Suppressor macrophage (primary cell): ENCODE results near the gene TIGD2.

Experiments
- DNase-seq, 4 experiments: peaks; one replicate each; pipeline ENCODE4 v3.0.0-alpha.2; 2020 to 2022
- total RNA-seq, 17 experiments: gene quantifications; one replicate each; lab custom pipeline; 2026; ENCODE audit warnings: mixed read lengths in 6 of 17, inconsistent platforms in 3 of 17; lab: John Stamatoyannopoulos, UW

Gene TIGD2
- 0.54 to 12.0 (median 7.5) reads per million in 17 experiments for total RNA-seq

DNA sequence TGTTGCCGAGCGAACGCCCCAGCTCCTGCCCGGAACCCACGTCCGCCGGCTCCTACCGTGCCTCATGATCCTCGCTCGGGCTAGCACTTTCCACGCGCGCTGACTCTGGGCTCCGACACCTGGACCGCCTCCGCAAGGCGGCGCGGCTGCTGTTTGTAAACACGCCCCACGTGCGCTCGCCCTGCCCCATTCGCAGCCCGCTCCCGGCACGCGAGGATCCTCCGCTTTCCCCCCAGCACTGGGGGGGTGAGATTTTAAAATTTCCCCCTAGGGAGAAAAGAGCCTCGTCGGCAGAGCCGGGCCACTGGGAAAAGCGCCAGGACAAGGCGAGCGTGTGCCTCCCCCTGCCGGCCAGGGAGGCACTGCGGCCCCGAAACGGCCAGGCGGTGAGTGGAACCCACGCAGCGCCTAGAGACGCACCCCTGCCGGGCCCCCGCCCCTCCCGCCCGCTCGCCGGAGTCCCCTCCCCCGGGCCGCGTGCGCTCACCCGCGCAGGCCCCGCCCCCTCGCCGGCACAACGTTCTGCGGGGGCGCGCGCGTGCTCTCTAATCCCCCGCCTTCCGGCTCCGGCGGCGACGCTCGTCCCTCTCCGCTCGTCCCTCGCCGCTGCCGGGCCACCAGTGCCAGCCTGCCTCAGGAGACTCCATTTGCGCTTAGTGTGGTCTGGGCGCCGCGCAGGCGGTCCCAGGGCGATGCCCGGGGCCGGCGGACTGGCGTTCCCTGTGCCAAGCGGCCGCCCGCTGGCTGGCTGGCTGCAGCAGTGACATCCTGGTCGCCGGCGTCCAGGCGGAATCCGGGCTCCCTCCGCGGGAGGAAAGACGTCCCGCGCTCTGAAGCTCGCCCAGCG is at the start of gene TIGD2:
Gene TIGD2, plus strand, starts transcription at position 548 of the 847 bp plus-strand sequence. CDS start 1,442 bp downstream, outside the sequence.
- peak; percentile 94 to 99 (median 96) for DNase-seq

DNA sequence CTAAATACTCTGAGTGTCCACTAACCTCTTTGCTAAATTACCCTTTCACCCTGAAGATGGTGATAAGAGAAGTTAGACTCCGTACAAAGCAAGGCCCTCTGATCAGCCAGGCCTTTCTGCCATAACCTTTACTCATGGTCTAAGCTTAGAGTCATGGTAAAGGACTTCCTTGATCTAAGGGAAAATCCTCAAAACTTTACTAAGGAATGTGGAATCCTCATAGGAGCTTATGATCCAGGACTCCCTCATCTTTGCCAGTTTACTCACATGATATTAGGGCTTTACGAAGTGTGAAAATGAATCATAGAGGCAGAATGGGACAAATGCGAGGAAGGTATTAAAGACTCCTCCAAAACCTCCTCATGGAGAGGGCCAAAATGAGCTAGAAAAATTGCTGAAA is 46.5 kb upstream of the TIGD2 start:
- no peak for DNase-seq

DNA sequence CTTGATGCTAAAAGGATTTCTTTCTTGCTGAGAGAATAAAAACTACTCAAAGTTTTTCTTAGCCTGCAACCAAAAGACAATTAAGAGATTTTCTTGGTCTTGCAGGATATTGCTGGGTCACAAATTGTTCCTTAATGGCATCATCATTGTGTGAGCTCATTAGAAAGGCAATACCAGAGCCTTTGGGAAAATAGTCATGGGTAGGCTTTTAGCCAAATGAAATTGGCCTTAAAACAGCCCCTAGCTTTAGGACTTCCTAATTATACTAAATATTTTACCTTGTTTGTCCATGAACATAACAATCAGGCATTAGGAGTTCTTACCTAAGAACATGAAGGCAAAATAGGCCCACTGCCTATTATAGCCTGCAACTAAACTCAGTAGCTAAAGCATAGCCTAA is 43.9 kb upstream of the TIGD2 start:
- no peak for DNase-seq

DNA sequence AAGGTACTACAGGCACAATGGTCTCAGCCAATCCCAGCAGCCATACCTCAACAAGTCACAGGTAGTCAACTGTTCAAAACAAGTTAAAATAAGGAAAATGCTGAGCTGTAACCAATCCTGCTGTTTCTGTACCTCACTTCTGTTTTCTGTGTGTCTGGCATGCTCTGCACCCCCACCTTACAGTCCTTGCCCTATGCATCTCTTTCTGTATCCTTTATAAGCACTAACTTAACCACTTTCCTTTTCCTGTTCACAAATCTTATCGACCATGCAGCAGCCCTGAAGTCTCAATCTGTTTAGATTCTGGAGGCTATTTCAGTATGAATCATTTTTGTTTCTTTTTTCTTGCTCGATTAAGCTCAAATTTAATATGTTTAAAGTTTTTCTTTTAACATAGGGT is 41.9 kb upstream of the TIGD2 start:
- peak in 1 of 4 experiments; percentile 22 for DNase-seq

DNA sequence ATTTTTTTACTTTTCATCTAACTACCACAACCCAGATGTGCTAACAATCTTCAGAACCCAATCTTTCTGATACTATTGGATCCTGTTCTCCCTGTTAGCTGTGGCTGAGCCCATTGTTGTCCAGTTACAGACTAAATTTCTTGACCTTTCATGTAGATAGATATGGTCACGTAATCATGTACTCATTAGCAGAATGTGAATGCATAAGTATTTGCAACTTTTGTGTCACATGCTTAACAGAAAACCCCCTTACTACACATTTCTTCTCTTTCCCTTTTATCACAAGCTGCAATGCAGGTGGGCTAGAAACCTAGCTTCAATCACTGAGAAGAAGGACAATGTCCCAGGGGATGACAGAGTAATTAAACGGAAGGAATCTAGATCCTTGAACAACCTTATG is 41.3 kb upstream of the TIGD2 start:
- DNase-seq = no peak

DNA sequence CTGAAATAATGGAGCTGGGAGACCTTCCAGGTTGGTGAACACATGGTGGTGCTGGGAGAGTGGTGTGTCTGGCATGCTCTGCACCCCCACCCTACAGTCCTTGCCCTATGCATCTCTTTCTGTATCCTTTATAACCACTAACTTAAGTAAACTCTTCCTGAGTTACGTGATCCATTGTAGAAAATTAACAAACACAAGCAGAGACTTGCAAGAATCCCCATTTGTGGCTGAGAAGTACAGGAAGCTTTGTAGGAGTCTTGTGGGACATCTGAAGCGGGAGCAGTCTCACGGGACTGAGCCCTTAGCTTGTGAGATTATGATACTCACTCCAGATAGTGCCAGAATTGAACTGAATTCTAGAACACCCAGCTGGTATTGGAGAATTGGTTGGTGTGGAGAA is 40.0 kb upstream of the TIGD2 start:
- no peak for DNase-seq

DNA sequence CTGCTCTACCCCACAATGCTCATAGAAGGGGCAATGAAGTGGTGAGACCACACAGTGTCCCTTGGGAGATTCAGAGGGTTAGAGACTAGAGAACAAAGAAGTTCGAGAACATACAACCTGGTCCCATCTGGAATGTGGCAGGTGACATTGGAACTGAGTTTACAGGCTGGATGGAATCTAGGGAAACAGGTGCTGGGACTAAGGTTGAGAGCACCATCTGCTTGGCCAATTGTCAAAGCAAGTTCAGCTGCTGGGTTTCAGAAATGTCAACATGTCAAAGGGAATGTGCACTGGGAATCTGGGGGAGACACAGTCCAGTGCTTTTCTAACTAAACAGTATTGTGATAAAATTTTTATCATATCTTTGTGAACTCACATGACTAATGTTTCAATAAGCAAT is 38.4 kb upstream of the TIGD2 start:
- DNase-seq = no peak

DNA sequence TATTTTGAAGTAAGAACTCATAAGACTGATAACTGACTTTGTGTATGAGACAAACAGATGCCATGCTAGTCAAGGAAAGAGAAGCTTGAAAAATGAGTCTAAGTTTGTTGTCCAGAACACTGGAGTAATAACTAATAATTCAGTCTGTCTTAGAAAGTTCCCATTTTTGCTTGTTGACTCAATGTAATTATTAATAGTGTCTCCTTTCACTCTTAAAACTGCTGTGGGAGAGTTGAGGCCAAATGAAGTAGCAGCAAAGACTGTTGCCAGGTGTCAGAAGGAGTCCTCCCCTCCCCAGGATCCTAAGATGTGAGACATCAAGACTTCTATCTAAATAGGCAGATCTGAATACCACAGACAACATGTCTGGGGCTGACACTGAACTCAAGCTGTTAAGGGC is 33.6 kb upstream of the TIGD2 start:
- DNase-seq = peak in 2 of 4 experiments; percentile 43 to 49

DNA sequence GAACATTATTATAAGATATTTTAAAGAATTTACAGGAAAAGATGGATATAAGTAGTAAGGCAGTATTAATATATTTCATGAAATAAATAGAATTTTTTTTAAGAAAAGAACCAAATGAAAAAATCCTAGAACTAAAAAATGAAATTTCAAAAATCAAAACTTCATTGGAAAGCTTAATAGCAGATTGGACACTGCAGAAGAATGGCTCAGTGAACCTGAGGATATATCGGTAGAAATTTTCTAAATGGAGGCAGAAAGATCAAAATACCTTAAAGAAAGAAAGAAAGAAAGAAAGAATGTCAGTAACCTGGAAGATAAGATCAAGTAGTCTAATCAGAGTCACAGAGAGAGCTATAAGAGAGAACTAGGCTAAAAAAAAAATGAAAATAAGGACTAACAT is 33.0 kb upstream of the TIGD2 start:
- no peak for DNase-seq

DNA sequence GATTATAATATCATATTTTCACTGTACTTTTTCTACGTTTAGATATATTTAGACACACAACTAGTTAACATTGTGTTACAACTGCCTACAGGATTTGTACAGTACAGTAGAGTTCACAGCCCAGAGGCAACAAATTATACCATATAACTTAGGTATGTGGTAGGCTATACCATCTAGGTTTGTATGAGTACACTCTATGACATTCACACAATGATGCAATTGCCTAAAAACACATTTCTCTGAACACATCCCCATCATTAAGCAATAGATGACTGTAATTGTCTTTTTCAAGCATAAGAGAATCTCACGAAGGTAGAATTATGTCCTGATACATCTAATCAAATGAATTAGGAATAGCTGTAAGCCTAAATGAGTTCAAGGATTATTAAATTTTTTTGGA is 12.3 kb upstream of the TIGD2 start:
- peak in 1 of 4 experiments; percentile 20 for DNase-seq

DNA sequence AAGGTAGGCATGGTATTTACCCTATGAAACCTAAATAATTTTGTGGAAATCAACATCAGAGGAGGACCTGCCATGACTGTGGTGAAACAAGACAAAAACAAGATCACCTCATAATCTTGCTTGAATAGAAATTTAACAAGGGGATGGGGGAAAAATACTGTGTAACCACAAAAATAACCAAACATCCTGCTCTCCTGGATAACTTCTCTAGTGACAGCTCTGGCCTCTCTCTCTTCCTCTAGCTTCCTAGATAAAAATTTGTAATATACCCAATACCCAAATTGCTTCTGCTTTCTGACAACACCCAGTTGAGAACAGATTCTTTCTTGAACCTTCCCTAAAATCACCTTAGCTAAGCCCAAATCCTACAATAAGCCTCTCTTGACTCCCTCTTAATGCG is 11.9 kb upstream of the TIGD2 start:
- peak in 2 of 4 experiments; percentile 5 to 6 for DNase-seq

DNA sequence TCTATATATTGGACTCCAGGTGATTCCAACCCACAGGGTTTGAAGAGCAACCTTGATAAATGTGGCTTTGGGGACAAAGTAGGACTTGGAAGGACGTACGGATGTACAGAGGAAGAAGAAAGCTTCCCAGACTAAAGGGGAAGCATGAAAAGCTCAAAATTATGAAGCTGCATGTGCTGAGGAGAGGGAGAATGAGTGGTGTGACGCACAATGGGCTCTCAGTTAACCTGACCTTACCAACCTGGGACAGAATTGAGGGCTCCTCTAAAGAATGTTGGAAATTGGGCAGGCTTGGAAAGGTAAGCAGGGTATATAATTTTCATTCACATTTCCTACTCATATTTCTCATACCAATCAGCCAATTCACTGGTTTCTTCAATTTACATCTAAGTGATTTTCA is 10.5 kb upstream of the TIGD2 start:
- DNase-seq = no peak

DNA sequence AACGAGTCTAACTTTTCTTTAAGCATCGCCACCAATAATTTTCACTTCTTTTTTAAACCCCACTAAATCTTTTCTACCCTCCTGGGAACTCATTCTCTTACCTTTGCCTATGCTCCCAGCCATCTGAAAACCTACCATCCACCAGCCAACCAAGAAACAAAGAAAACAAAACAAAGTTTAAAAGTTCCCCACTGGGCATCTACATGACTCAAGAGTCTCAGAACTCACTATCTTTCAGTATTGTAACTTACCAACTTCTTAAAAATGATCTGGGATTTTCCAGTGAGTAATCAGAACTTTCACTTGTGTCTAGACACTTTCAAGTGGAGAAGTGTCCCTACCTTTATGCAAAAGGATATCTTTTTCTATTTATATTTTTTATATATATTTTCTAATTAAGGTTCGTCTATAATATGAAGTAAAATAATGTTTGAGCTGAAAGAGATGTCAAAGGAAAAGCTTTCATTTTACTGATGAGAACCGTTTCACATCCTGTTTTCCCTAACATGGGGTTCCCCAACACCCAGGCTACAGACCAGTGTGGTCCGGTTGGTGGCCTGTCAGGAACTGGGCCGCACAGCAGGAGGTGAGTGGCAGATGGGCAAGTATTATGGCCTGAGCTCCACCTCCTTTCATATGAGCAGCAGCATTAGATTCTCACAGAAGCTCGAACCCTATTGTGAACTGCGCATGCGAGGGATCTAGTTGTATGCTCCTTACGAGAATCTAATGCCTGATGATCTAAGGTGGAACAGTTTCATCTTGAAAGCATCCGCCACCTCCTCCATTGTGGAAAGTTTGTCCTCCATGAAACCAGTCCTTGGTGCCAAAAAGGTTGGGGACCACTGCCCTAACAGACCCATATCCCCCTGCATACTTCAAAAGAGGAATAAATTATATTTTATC is 9.8 kb upstream of the TIGD2 start:
- peak in 3 of 4 experiments; percentile 27 to 45 (median 34) for DNase-seq

DNA sequence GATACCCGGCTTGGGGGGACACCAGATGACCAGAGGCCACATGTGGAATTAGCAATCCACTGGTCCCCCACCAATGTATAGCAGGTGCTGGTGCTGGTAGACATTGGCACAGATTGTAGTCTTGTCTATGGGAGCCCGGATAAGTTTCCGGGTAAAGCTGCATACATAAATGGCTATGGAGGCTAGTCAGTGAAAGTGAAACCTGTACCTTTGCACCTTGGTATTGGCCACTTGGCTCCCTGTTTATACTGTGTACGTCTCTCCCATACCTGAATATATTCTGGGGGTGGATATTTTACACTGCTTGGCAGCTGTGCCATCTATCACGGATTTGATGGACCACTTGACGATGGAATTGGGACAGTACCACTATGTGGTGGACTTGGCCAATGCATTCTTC is 5.6 kb upstream of the TIGD2 start:
- no peak for DNase-seq

DNA sequence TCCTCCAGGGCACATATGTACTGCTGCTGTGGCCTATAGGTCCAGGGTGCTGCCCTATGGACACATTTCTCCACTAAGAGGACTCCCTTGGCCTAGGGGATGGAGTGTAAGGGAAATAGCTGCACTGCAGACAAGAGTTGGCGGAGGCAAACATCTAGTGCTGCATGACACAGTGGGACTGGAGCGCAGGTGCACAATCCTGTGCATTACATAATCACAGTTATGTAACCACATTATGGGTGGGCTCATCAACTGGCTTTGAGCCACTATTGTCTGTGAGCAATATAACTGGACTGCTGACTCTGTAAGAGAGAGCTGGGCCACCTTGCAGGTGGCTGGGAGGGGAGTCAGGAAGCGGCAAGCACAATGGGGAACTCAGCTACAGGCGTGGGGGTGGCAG is 3.2 kb upstream of the TIGD2 start:
- DNase-seq = no peak

DNA sequence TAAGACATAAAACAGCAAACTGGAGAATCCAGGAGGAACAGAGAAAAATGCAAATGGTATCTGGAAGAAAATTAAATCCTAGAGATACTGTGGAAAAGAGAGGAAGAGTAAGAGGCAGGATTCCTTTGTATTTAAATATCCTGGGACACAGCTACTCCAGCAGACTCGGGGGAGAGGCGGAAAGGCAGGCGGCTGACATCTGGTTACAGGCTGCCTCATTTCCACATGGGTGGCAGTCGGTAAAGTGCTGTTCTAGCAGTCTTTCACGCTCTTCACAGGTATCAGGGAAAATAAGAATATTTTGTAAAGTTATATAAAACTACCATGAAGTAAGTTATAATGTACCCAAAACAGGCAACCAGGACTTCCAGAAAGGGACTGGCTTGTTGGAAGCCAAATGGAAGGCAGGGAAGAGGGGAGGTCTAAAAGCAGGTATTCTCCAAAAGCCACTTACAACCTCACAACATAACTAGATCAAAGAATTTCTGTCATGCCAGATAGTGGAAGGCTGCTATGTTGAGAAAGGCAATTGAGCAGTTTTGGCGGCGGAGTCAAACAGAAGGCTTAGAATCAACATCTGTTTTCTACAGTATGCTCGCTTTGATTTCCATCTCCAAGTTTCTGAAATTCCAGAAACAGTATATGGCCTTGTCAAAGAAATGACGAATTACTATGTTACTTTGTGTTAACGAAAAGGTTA is 1.3 kb upstream of the TIGD2 start:
- no peak for DNase-seq

DNA sequence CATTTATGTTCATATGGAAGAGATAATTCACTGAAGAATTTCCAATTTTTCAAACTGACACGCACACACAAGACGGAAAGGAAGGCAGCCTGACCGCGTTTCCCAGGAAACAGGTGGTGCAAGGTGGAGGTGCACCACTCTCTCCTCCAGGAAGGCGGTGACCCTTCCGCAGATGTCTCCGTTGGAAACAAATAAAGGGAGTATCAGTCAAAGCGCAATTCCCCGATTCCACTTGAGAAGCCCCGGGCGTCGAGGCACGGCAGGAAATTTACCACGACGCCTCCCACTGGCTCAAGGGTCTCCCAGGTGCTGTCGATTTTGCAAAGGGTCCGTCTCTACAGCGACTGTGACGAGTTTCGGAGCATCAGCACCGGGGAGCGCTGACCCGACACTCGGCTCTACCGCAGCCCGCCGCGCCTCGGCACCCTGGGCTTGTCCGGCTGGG is 770 bp upstream of the TIGD2 start:
- DNase-seq = no peak

DNA sequence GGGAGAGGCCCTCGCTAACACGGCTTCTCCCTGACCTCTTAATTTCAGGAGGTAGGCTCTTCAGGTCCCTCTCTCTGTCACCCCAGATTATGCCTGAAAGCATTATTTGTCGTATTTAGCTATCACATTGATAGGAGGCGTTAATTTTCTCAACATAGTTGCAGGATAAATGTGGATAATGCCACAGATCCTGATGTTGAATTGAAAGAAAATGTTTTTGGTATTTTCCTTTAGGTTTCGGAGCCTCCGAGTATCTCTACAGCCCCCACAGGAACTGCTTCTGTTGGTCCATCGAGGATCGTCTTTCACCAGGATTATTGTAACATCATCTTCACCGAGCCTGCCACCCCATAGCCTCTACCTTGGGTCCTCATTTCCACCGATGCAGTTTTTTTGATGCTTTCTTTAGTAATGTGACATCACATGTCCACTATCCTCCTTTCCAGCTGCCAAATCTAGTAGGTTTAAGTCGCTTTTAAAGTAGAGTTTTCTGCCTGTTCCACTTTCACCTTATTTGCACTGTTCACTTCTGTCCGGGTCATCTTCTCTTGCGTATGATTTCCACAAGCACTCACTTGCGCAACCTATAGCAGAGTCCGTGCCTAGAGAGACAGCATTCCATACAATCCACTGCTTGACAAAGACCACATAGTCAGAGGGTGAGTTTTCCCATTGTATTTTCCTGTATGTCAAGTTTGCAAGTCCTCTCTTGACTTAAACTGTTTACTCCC is 665 bp downstream of the TIGD2 start:
- DNase-seq = peak; percentile 31 to 69 (median 53)

DNA sequence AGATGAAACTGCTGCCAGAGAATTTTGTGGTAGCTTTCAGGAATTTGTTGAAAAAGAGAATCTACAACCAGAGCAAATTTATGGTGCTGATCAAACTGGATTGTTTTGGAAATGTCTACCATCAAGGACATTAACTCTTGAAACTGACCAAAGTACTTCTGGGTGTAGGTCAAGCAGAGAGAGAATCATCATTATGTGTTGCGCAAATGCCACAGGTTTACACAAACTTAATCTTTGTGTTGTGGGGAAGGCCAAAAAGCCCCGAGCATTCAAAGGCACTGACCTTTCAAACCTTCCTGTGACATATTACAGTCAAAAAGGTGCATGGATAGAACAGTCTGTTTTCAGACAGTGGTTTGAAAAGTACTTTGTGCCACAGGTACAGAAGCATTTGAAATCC is 2.1 kb downstream of the TIGD2 start:
- no peak for DNase-seq

DNA sequence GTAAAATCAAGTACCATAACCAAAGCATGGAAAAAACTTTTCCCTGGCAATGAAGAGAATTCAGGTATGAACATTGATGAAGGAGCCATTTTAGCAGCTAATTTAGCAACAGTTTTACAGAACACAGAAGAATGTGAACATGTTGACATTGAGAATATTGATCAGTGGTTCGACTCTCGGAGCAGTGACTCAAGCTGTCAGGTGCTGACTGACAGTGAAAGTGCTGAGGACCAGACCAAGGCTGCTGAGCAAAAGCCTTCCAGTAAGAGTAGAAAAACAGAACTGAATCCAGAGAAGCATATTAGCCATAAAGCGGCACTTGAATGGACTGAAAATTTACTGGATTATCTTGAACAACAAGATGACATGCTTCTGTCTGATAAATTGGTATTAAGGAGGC is 2.8 kb downstream of the TIGD2 start:
- no peak for DNase-seq

DNA sequence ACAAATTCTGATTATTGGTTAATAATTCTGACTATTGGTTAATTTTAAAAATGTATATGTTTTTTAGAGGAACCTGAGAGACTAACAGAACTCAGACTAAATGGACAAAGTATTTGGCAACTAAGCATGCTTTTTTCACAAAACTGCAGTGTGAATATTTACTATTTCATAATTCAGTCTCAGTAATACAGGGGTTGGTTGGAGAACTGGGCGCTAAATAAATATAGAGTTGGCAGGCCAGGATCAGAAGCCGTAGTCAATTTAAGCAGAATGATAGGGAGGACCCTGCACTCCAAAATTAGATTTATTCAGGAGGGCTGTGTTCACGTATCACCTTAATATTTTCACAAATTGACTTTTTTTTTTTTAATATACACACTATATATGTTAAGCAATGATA is 5.8 kb downstream of the TIGD2 start:
- DNase-seq = no peak

DNA sequence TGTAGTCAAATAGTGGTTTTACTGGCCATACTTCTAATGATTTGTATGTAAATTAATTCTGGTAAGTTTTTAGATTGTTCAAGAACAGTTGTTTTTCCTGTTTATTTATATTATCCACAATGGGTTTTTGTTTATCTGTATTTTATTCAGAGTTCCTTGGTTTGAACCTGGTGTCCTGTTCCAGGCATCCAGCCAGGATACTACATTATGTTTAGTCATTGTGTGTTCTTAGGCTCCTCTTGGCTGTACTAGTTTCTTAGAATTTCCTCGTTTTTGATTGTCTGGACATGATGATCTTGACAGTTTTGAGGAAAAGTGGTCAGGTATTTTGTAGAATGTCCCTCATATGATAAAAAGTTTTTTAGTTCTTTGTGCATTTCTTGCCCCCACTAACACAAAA is 7.8 kb downstream of the TIGD2 start:
- no peak for DNase-seq
